NCI-H82 treated with DMSO at 0.1 percent for 48 hours (cell line): ENCODE data around the gene YAP1.

Experiments used
- DNase-seq: peaks from one replicate; lab custom pipeline; 2025; ENCODE audit not compliant: unreplicated experiment; lab: John Stamatoyannopoulos, UW

The YAP1 gene

GRCh38 chr11:102269927-102270326 lies 159.7 kb downstream of the YAP1 start:
- no peak for DNase-seq

DNA sequence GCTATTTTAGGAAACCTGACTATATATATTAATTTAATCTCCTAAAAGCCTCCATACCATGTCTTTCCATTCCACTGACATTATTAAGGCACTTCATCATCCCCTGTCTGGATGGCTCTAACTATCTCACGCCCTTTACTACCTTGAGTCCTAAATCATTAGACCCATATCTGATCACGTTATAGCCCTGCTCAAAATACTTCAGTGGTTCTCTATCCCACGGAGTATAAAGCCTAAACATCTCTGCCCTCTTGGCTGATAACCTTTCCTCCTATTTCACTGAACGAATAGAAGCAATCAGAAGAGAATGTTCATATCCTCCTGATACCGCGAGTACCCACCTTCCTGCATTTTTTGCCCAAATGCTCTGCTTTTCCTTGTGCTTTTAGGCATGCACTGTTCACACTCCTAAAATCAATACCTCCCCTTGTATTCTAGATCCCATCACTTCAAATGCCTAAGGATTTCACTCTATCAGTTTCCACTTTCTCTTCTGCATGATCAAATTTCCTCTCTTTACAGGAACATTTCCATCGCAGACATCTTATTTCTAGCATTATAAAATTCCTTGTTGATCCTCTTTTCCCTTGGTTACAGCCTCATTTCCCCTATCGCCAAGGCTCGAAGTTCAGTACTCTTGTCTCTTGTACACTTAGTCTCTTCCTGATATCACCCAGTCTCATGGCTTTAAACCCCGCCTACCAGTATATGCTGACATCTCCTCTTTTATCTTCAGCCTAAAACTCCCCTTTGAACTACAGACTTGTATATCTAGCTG lies 162.0 kb downstream of the YAP1 start:
- DNase-seq = no peak

DNA sequence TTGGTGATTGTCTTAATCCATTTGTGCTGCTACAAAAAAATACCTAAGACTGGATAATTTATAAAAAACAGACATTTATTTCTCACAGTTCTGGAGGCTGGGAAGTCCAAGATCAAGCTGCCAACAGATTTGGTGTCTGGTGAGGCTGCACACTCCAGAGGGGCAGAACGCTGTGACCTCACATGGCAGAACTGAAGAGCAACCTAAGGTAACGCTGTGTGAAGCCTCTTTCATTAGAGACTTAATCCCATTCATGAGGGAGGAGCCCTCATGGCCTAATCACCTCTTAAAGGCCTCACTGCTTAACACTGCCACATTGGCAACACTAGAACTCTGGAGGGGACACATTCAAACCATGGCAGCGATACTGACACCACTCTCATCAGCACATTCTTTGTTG lies 164.4 kb downstream of the YAP1 start:
- no peak for DNase-seq

DNA sequence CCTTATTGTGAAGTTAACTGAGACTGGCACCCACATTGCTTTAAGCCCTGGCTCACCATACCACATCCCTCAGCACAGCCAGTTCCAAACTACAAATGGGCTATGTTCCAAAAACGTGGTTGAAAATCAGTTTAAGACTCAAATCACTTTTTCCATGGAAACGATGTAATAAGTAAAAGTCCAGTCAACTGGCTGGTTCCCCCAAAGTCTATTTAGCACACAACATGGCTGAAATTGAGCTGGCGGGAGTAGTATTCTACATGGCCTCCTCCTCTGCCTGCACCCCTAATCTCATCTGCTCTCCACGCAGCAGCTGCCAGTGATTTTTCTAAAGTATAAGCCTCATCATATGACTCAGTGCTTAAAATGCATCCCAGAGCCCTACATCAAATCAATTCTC lies 166.1 kb downstream of the YAP1 start:
- DNase-seq = no peak

DNA sequence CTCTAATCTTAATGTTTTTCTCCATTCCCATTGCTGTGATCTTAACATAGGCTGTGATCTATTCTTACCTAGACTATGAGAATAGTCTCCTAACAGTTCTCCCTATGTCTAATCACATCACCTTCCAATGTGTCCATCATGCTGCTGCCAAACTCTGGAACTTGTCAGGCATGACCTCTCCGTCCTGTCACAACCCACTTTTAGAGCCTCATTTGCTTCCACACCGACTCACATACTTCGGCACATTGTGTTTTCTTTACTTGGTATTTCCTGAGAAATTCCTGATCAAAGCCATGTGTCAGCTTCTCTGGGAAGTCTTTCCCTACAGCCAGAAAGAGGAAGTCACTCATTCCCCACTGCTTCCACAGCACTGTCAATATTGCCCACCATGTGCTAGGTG lies 166.5 kb downstream of the YAP1 start:
- DNase-seq = no peak

GRCh38 chr11:102279641-102280170 lies 169.5 kb downstream of the YAP1 start:
- DNase-seq = no peak

DNA sequence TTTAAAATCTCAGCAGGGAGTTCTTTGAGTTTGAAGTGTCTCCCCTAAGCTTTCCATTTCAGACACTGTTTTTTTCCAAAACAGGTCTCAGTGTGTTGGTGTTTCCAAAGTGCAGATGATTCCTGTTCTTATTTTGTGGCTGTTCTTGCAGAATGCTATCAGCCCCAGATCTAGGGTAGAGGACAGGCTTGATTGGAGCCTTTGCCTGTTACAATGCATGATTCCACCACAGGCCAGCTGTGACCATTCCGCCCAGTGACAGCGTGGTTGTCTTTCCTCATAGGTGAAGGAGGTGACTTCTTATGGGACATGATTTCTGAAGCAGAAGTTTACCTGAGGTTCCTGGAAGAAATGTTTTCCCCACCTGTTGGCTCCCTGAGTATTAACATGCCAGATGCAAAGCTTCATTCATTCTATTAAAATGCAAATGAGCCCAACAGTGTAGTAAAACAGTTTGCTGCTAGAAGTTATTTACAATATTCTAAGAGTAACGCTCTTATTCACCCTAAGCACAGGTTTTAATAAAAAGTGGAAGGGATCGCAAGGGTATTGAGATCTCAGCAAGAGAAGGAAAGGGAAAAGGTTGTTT lies 170.1 kb downstream of the YAP1 start:
- no peak for DNase-seq
